HepG2 (cell line): ENCODE measurements around the gene RPS14. TPM values are rescaled to one million over a fixed set of nuclear protein-coding genes. Genes with fewer than 3 reads are reported as not detected.

Source experiments
- ESRRA ChIP-seq: sonication (generic); formaldehyde crosslinking; IDR thresholded peaks from 2 replicates; pipeline ENCODE4 v1.5.1; 2020; ENCODE audit warnings: mild to moderate bottlenecking, low read depth, missing genetic modification reagents
- FIP1L1 ChIP-seq: fragments of 200-400 bp; formaldehyde crosslinking; IDR thresholded peaks from 2 replicates; pipeline ENCODE4 v1.6.1; 2018; ENCODE audit warnings: low read depth, mild to moderate bottlenecking, low read length, moderate library complexity, borderline replicate concordance; ENCODE audit not compliant: insufficient read depth
- KLF9 ChIP-seq: IDR thresholded peaks from 2 replicates; pipeline ENCODE4 v1.6.1; 2016; ENCODE audit warnings: low read depth
- PLRG1 ChIP-seq: fragments of 450-650 bp; conservative IDR thresholded peaks from 2 replicates; pipeline ENCODE4 v1.6.1; 2016
- SIX1 ChIP-seq: sonication (generic); formaldehyde crosslinking; IDR thresholded peaks from 2 replicates; pipeline ENCODE4 v1.4.0; 2020; ENCODE audit warnings: missing genetic modification reagents, borderline replicate concordance
- SMAD1 ChIP-seq: sonication (generic); formaldehyde crosslinking; IDR thresholded peaks from 2 replicates; pipeline ENCODE4 v1.4.0; 2020; ENCODE audit warnings: missing genetic modification reagents, low read depth, mild to moderate bottlenecking, borderline replicate concordance
- SNRNP70 ChIP-seq: fragments of 200-400 bp; formaldehyde crosslinking; IDR thresholded peaks from 2 replicates; pipeline ENCODE4 v1.6.1; 2017; ENCODE audit warnings: mild to moderate bottlenecking, low read depth, low read length, moderate library complexity
- THAP8 ChIP-seq: sonication (generic); formaldehyde crosslinking; IDR thresholded peaks from 2 replicates; pipeline ENCODE4 v1.5.1; 2020; ENCODE audit warnings: missing genetic modification reagents, mild to moderate bottlenecking, borderline replicate concordance
- THRA ChIP-seq: sonication (generic); formaldehyde crosslinking; IDR thresholded peaks from 2 replicates; pipeline ENCODE4 v1.4.0; 2020; ENCODE audit warnings: missing genetic modification reagents, borderline replicate concordance
- TSC22D2 ChIP-seq: sonication (generic); formaldehyde crosslinking; IDR thresholded peaks from 2 replicates; pipeline ENCODE4 v1.5.1; 2020; ENCODE audit warnings: missing genetic modification reagents, mild to moderate bottlenecking, borderline replicate concordance
- ZNF136 ChIP-seq: sonication (generic); formaldehyde crosslinking; IDR thresholded peaks from 2 replicates; pipeline ENCODE4 v1.8.1; 2022; ENCODE audit warnings: low read depth, mild to moderate bottlenecking, moderate library complexity, missing genetic modification reagents
- ZNF878 ChIP-seq: sonication (generic); formaldehyde crosslinking; IDR thresholded peaks from 2 replicates; pipeline ENCODE4 v1.8.1; 2023; ENCODE audit warnings: mild to moderate bottlenecking, missing genetic modification reagents, moderate library complexity
- ZSCAN20 ChIP-seq: sonication (generic); formaldehyde crosslinking; IDR thresholded peaks from 2 replicates; pipeline ENCODE4 v1.4.0; 2020; ENCODE audit warnings: missing genetic modification reagents, mild to moderate bottlenecking, borderline replicate concordance
- polyA plus RNA-seq, 8 experiments: library from polyadenylated mRNA; depleted of rRNA in 3 of 8; stranded (reverse) in 7 of 8; unstranded in 1 of 8; fragments of >200 nt; fragmentation: Illumina TruSeq in 4 of 8; extraction: Trizol in 4 of 8; gene quantifications; 2 replicates each; pipeline versions ENCODE4 v1.2.1 to v1.2.3, GENCODE V29; 2011 to 2016; ENCODE audit warnings: low read depth in 4 of 8, missing spikeins in 1 of 8, mixed read lengths in 1 of 8; ENCODE audit not compliant: insufficient read depth in 1 of 8
- total RNA-seq, 5 experiments: library from RNA; depleted of rRNA; stranded (reverse); fragments of >200 nt; fragmentation: Illumina TruSeq; extraction: Trizol; gene quantifications; 2 replicates each; pipeline ENCODE4 v1.2.3, GENCODE V29; 2016; ENCODE audit warnings: low read depth in 1 of 5
- TF ChIP-seq, protein P1 (sequence below): sonication (generic); formaldehyde crosslinking; IDR thresholded peaks from 2 replicates; pipeline ENCODE4 v1.5.1; 2020; ENCODE audit warnings: missing genetic modification reagents, mild to moderate bottlenecking, borderline replicate concordance
- TF ChIP-seq, protein P2 (sequence below): IDR thresholded peaks from 2 replicates; pipeline ENCODE4 v1.6.1; 2016; ENCODE audit warnings: missing genetic modification reagents, missing compliant biosample characterization
- TF ChIP-seq, protein P3 (sequence below): sonication (generic); formaldehyde crosslinking; IDR thresholded peaks from 2 replicates; pipeline ENCODE4 v1.5.0; 2020; ENCODE audit warnings: mild to moderate bottlenecking, missing genetic modification reagents
- TF ChIP-seq, protein P4 (sequence below): sonication (generic); formaldehyde crosslinking; IDR thresholded peaks from 2 replicates; pipeline ENCODE4 v1.5.1; 2020; ENCODE audit warnings: mild to moderate bottlenecking, missing genetic modification reagents
- TF ChIP-seq, protein P5 (sequence below): sonication (generic); formaldehyde crosslinking; IDR thresholded peaks from 2 replicates; pipeline ENCODE4 v1.5.1; 2020; ENCODE audit warnings: missing genetic modification reagents, mild to moderate bottlenecking, borderline replicate concordance

RPS14 gene
- total and polyA plus RNA-seq, 2 of the 13 experiments (the other 11 are each of a cell fraction or from before 2014, with no cell fraction given): 2,116 to 3,295 TPM

GRCh38 chr5:150485693-150486401 lies 36.3 kb upstream of the RPS14 start (continued):
- TF ChIP-seq, protein P1, sequence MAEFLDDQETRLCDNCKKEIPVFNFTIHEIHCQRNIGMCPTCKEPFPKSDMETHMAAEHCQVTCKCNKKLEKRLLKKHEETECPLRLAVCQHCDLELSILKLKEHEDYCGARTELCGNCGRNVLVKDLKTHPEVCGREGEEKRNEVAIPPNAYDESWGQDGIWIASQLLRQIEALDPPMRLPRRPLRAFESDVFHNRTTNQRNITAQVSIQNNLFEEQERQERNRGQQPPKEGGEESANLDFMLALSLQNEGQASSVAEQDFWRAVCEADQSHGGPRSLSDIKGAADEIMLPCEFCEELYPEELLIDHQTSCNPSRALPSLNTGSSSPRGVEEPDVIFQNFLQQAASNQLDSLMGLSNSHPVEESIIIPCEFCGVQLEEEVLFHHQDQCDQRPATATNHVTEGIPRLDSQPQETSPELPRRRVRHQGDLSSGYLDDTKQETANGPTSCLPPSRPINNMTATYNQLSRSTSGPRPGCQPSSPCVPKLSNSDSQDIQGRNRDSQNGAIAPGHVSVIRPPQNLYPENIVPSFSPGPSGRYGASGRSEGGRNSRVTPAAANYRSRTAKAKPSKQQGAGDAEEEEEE (CRISPR knock-in tag): no peak
- TF ChIP-seq SIX1 (CRISPR knock-in tag) (no peak), ZNF878 (CRISPR knock-in tag) (no peak), ZNF136 (no peak), THAP8 (no peak), THRA (CRISPR knock-in tag) (no peak), ESRRA (CRISPR knock-in tag) (no peak; the same call in 1 of the 2 replicates), PLRG1 (no peak), SMAD1 (CRISPR knock-in tag) (no peak), TSC22D2 (CRISPR knock-in tag) (no peak), KLF9 (CRISPR knock-in tag) (no peak), SNRNP70 (no peak), ZSCAN20 (no peak), FIP1L1 (no peak)
- TF ChIP-seq, protein P2, sequence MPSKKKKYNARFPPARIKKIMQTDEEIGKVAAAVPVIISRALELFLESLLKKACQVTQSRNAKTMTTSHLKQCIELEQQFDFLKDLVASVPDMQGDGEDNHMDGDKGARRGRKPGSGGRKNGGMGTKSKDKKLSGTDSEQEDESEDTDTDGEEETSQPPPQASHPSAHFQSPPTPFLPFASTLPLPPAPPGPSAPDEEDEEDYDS (CRISPR knock-in tag): peak; percentile 62
- TF ChIP-seq, protein P3, sequence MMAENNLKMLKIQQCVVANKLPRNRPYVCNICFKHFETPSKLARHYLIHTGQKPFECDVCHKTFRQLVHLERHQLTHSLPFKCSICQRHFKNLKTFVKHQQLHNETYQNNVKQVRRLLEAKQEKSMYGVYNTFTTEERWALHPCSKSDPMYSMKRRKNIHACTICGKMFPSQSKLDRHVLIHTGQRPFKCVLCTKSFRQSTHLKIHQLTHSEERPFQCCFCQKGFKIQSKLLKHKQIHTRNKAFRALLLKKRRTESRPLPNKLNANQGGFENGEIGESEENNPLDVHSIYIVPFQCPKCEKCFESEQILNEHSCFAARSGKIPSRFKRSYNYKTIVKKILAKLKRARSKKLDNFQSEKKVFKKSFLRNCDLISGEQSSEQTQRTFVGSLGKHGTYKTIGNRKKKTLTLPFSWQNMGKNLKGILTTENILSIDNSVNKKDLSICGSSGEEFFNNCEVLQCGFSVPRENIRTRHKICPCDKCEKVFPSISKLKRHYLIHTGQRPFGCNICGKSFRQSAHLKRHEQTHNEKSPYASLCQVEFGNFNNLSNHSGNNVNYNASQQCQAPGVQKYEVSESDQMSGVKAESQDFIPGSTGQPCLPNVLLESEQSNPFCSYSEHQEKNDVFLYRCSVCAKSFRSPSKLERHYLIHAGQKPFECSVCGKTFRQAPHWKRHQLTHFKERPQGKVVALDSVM (CRISPR knock-in tag): no peak
- TF ChIP-seq, protein P4, sequence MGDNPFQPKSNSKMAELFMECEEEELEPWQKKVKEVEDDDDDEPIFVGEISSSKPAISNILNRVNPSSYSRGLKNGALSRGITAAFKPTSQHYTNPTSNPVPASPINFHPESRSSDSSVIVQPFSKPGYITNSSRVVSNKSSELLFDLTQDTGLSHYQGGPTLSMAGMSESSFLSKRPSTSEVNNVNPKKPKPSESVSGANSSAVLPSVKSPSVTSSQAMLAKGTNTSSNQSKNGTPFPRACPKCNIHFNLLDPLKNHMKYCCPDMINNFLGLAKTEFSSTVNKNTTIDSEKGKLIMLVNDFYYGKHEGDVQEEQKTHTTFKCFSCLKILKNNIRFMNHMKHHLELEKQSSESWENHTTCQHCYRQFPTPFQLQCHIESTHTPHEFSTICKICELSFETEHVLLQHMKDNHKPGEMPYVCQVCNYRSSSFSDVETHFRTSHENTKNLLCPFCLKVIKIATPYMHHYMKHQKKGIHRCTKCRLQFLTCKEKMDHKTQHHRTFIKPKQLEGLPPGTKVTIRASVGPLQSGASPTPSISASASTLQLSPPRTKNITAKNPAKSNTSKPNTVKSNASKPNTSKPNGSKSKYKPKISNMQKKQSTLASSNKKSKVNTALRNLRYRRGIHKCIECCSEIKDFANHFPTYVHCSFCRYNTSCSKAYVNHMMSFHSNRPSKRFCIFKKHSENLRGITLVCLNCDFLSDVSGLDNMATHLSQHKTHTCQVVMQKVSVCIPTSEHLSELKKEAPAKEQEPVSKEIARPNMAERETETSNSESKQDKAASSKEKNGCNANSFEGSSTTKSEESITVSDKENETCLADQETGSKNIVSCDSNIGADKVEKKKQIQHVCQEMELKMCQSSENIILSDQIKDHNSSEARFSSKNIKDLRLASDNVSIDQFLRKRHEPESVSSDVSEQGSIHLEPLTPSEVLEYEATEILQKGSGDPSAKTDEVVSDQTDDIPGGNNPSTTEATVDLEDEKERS (CRISPR knock-in tag): peak; percentile 17; the same call in 1 of the 2 replicates
- TF ChIP-seq, protein P5, sequence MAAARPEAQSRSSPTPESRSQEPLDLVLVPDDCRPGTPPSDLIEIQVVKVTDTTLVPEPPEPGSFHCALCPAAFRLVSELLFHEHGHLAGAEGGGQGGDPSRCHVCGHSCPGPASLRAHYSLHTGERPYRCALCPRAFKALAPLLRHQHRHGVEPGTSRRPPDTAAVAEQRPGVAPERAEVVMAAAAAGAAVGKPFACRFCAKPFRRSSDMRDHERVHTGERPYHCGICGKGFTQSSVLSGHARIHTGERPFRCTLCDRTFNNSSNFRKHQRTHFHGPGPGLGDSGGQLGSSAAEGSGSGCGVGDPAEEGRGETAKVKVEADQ (CRISPR knock-in tag): no peak
